Stimulated activated naive CD4-positive, alpha-beta T cell treated with Interleukin-2 at 50 U/mL for 16 hours (primary cell): ENCODE data around the gene PSEN1.
"Not testable (repeated sequence)": the region's sequence is repeated elsewhere in the genome, so short reads cannot be mapped to it uniquely, and the experiment has no call there.

Experiments
- DNase-seq: peaks from one replicate; lab custom pipeline; 2025; lab: John Stamatoyannopoulos, UW

PSEN1 gene

GRCh38 chr14:73166399-73166798, 30.1 kb downstream of the PSEN1 start:
- DNase-seq = no peak

- DNase-seq = no peak
Observed at GRCh38 chr14:73167727-73168126, 31.4 kb downstream of the PSEN1 start.

- no peak for DNase-seq
Observed at GRCh38 chr14:73168274-73168673, 32.0 kb downstream of the PSEN1 start.

DNA sequence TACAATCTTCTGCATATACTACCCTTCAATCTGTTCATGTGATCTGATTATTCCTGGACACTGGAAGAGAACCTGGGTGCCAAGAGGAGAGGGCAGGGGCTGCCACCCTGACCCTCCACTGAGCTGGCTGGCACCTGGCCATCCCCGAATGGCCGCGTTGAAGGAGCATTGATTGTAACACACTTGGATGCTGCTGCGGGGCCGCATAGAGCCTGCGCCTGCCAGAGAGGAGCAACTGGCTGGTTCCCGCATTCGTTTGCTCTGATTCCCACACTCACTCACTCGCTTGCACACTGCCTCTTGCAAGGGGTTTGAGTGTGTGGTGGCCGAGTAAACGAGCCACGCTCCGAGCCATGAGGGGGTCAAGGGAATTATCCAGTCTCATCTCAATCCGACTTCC, 32.4 kb downstream of the PSEN1 start:
- DNase-seq = no peak

- DNase-seq = not testable (repeated sequence)
Observed at GRCh38 chr14:73169855-73170254, 33.5 kb downstream of the PSEN1 start.

- no peak for DNase-seq
Observed at GRCh38 chr14:73170686-73171085, 34.4 kb downstream of the PSEN1 start.

DNA sequence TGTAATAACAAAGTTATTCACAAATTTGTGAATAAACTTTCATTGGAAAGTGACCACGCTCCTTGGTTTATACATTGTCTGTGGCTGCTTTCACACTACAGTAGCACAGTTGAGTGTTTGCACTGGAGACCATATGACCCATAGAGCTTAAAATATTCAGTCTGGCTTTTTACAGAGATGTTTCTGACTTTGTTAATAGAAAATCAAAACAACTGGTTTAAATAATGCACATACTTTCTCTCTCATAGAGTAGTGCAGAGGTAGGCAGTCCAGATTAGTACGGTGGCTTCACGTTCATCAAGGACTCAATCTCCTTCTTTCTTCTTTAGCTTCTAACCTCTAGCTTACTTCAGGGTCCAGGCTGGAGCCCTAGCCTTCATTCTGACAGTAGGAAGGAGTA, 36.2 kb downstream of the PSEN1 start:
- no peak for DNase-seq

- DNase-seq = no peak
Observed at GRCh38 chr14:73173092-73173735, 36.9 kb downstream of the PSEN1 start.

GRCh38 chr14:73176685-73177084, 40.4 kb downstream of the PSEN1 start:
- no peak for DNase-seq

GRCh38 chr14:73180385-73180805, 44.1 kb downstream of the PSEN1 start:
- no peak for DNase-seq

GRCh38 chr14:73180969-73181368, 44.7 kb downstream of the PSEN1 start:
- not testable (repeated sequence) for DNase-seq

- DNase-seq = no peak
Observed at GRCh38 chr14:73188501-73188911, 52.2 kb downstream of the PSEN1 start.

DNA sequence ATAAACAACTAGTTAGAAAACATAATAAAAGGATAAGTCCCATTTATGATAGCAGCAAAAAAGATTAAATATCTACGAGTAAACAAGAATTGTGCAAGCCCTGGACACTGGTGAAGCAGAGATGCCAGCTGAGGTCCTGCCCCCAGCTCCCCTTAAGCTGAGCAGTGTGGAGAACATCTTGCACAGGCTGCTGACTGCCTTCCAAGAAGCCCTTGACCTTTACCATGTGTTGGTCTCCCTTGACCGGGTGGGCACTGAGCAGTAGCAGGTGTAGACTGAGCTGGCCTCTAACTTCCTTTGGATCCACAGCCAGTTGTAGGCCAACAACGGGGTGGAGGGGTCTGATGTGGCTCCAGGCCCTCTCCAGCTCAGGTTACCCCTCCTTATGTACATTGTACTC, 53.3 kb downstream of the PSEN1 start:
- DNase-seq = no peak

DNA sequence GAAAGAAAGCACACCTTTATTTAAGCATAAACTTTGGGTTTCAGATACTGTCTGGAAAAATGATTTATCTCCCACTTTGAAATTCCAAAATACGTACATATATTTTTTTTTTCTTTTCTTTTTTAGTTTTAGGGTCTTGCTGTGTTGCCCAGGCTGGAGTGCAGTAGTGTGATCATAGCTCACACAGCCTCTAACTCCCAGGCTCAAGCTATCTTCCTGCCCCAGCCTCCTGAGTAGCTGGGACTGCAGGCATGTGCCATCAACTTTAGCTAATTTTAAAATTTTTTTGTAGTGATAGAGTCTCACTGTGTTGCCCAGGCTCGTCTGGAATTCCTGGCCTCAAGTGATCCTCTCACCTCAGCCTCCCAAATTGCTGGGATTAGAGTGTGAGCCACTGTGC, 55.1 kb downstream of the PSEN1 start:
- DNase-seq = no peak

GRCh38 chr14:73194306-73194705, 58.0 kb downstream of the PSEN1 start:
- DNase-seq = not testable (repeated sequence)

GRCh38 chr14:73198253-73198652, 61.9 kb downstream of the PSEN1 start:
- no peak for DNase-seq

GRCh38 chr14:73203527-73203926, 67.2 kb downstream of the PSEN1 start:
- no peak for DNase-seq

DNA sequence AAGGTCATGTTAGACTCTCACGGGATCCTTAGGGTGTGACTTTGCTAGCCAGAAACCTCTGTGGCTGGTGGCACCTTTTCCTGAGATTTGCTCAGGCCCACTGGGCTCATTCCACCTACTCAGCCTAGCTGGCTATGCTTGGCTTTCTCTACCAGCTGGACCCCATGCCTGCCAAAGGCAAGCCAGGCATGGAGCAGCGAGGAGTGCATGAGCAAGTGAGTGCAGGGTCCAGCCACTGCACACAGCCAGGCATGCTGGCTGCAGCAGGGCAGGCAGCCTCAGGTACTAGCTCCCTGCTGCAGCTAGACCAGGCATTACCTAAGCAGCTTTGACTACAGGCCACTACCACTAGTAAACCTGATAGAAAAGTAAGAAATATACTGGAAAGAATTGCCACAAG, 71.3 kb downstream of the PSEN1 start:
- no peak for DNase-seq

DNA sequence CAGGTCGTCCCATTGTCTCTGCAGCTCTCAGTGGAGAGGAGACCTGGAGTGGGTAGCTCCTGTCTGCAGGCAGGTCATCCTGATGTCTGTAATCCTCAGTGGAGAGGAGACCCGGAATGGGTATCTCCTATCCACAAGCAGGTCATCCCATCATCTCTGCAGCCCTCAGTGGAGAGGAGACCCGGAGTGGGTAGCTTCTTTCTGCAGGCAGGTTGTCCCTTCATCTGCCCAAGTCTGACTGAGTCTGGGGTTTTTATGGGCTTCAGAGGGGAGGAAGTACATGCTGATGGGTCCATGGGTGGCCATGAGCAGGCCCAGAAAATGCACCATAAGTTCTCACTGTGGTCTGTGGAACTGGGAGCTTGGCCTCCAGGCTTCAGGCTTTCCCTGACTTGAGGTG, 72.1 kb downstream of the PSEN1 start:
- DNase-seq = no peak

DNA sequence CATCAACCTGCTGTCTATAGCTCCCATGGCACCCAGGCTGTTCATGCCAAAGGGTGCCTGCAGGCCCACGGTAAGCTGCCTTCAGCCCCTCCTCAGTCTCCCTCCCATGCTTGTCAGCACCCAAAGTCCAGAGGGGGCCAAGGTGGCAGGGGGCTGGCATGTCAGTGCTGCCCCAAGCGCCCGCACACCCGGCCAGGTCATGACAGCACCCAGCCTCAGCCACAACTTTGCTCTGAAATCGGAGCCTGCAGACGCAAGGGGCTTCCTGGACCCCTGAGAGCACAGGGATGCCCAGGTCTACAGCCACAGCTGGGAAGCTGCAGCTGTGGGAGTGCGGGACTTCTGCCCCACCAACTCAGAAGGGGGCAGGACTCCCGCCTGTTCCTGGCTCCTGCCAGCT, 72.5 kb downstream of the PSEN1 start:
- DNase-seq = no peak

DNA sequence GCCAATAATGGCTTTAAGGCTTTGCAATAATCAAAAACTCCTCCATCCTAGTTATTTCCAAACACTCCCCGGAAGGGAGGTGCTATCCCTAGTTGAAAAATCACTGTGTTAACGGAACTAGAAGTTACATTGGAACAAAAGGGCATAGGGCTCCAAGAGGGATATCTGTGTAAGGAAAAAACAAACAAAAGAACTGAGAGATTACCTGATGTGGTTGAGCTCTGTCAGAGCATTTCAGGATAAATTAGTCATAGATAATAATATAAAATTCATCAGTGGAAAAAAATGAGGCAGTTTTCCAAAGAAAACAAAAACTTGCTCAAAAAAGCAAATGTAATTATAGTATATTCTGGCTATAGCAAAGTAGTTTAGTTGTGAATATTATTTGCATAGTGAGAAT, 73.6 kb downstream of the PSEN1 start:
- no peak for DNase-seq

- no peak for DNase-seq
Observed at GRCh38 chr14:73211251-73212040, 75.1 kb downstream of the PSEN1 start.

- DNase-seq = no peak
Observed at GRCh38 chr14:73216030-73216429, 79.7 kb downstream of the PSEN1 start.

- DNase-seq = no peak
Observed at GRCh38 chr14:73217411-73217810, 81.1 kb downstream of the PSEN1 start.
